ENCODE results near the gene HTD2.

DNA sequence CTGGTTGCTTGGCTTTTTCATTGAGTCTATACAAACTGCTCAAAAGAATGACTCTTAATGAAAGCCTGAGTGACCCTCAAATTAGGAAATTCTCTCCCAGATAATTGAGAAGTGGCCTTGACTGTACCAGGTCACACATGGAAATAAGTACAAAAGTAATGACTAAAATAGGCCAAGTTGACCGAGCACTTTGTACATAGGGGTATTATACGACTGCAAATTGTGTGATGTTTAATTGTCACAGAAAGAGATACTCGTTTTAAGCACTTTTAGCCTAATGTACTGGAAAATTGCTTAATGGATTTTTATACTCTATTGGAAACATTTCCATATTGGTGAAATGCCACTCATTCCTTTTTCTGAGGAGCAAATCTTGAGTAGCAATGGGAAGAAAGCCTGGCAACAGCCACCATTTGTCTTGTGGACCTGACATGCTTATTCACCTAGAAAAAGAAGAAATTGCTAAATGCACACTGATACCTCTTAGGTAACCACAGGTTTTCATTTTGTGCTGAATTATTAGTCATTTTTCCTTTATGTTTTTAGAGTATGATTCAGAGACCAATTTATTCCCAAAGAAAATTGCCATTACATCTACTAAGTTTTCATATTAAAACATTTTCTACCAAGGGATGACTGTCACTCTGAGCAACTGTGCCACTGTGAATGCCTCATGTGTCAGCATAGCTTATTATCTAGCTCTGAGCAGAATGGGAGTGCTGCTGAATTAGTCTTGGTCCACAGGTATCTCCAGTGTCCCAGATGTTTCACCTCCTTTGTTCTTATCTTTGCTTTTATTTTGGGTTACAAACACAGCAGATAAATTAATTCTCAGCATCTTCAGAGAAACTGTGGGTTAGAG lies 17.4 kb downstream of the HTD2 start:
- no peak for TF ChIP-seq POLR2AphosphoS5 (IDR thresholded peaks at IDR 0.05; ENCODE audit: insufficient read depth, low read depth, low read length)
- no peak for TF ChIP-seq CTCF (IDR thresholded peaks at IDR 0.05; ENCODE audit: extremely low read depth in 1 of 2, insufficient read depth in 1 of 2, low read depth in 1 of 2, low read length in 2 of 2)
- TF ChIP-seq POLR2A (IDR thresholded peaks at IDR 0.05; ENCODE audit: low read depth, low read length): no peak
- no peak for TF ChIP-seq MYC (IDR thresholded peaks at IDR 0.05; ENCODE audit: low read depth, low read length)
- no peak for TF ChIP-seq EZH2 (IDR thresholded peaks at IDR 0.05; ENCODE audit: borderline replicate concordance, low read depth, low read length, severe bottlenecking)
- no peak for TF ChIP-seq FOS (IDR thresholded peaks at IDR 0.05; ENCODE audit: borderline replicate concordance, insufficient read depth, low read length)
- TF ChIP-seq, protein P1, sequence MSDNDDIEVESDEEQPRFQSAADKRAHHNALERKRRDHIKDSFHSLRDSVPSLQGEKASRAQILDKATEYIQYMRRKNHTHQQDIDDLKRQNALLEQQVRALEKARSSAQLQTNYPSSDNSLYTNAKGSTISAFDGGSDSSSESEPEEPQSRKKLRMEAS (IDR thresholded peaks at IDR 0.05; ENCODE audit: insufficient read depth, insufficient read length): no peak
- no peak for TF ChIP-seq JUN (IDR thresholded peaks at IDR 0.05; ENCODE audit: borderline replicate concordance, insufficient read depth, insufficient read length, low read depth)

Measured in endothelial cell of umbilical vein (primary cell).